ENCODE measurements around the gene NR2C1.

NR2C1 gene

DNA sequence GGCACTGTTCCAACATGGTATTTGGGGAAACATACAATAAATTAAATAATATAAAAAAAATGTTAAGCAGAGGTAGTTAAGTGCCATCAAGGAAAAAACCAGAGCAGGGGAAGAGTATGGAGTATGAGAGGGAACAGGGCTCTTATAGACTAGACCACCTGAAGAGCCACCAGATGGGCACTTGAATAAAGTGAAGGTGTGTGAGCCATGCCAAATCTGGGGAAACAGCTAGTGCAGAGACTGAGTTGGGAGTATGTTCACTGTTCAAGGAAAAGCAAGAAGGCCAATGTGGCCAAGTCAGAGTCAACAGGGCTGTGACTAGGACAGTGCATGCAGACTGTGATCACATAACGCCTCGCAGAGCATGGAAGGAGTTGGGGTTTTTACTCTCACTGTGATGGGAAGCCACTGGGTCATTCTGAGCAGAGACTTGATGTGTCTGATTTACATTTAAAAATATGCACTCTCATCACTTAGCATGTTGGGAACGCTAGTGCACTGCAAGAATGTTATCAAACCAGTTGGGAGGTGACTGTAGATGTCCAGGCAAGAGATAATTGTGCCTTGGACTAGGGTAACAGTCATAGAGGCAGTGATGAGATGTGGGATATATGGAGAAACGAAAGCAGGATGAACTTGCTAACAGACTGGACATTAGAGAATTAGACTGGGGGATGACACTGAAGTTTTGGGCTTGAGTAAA, 95.5 kb downstream of the NR2C1 start:
- H3K27me3 ChIP-seq (replicated peaks): no peaks in the 10 kb centered on the region
- no peak overlapping the region for H3K27ac ChIP-seq
- TF ChIP-seq, protein P1, sequence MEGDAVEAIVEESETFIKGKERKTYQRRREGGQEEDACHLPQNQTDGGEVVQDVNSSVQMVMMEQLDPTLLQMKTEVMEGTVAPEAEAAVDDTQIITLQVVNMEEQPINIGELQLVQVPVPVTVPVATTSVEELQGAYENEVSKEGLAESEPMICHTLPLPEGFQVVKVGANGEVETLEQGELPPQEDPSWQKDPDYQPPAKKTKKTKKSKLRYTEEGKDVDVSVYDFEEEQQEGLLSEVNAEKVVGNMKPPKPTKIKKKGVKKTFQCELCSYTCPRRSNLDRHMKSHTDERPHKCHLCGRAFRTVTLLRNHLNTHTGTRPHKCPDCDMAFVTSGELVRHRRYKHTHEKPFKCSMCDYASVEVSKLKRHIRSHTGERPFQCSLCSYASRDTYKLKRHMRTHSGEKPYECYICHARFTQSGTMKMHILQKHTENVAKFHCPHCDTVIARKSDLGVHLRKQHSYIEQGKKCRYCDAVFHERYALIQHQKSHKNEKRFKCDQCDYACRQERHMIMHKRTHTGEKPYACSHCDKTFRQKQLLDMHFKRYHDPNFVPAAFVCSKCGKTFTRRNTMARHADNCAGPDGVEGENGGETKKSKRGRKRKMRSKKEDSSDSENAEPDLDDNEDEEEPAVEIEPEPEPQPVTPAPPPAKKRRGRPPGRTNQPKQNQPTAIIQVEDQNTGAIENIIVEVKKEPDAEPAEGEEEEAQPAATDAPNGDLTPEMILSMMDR (IDR thresholded peaks at IDR 0.05; ENCODE audit: low read depth, low read length, missing control alignments): no peak
- no peak overlapping the region for H3K4me3 ChIP-seq (ENCODE audit: low read depth, low read length)
- in situ Hi-C loops (cut with HindIII; ENCODE audit: low pct_ligation_motif_present, low sequenced_read_pairs): no loop called here
- DNase-seq: no peak
- H3K36me3 ChIP-seq (replicated peaks): no peaks in the 10 kb centered on the region

GRCh38 chr12:94973221-94973620, 100.2 kb downstream of the NR2C1 start:
- no peak for DNase-seq
- in situ Hi-C loops (cut with HindIII; ENCODE audit: low pct_ligation_motif_present, low sequenced_read_pairs): no loop called here
- peaks cover 6% of the 10 kb centered on the region for H3K36me3 ChIP-seq (replicated peaks)
- no peak overlapping the region for H3K27ac ChIP-seq
- no peak overlapping the region for H3K4me3 ChIP-seq (ENCODE audit: low read depth, low read length)
- TF ChIP-seq, protein P1 (IDR thresholded peaks at IDR 0.05; ENCODE audit: low read depth, low read length, missing control alignments): no peak
- H3K27me3 ChIP-seq (replicated peaks): no peaks in the 10 kb centered on the region

GRCh38 chr12:94972795-94973194, 100.6 kb downstream of the NR2C1 start:
- no peak for DNase-seq
- Histone ChIP-seq H3K27ac (no peak overlapping the region), H3K27me3 (replicated peaks) (no peaks in the 10 kb centered on the region), H3K4me3 (ENCODE audit: low read depth, low read length) (no peak overlapping the region), H3K36me3 (replicated peaks) (peaks cover 6% of the 10 kb centered on the region)
- TF ChIP-seq, protein P1 (IDR thresholded peaks at IDR 0.05; ENCODE audit: low read depth, low read length, missing control alignments): no peak
- in situ Hi-C loops (cut with HindIII; ENCODE audit: low pct_ligation_motif_present, low sequenced_read_pairs): no loop called here

DNA sequence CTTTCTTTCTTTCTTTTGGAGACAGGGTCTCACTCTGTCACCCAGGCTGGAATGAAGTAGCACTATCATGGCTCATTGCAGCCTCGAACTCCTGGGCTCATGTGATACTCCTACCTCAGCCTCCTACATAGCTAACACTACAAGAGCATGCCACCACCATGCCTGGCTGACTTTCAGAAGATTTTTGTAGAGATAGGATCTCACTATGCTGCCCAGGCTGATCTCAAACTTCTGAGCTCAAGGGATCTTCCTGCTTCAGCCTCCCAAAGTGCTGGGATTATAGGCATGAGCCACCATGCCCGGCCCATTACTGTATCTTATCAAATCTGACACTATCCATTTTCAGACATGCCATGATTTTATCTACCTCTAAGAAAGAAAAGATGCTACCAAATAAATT, 101.5 kb downstream of the NR2C1 start:
- in situ Hi-C loops (cut with HindIII; ENCODE audit: low pct_ligation_motif_present, low sequenced_read_pairs): no loop called here
- Histone ChIP-seq H3K36me3 (replicated peaks) (peaks cover 6% of the 10 kb centered on the region), H3K27ac (no peak overlapping the region), H3K27me3 (replicated peaks) (no peaks in the 10 kb centered on the region), H3K4me3 (ENCODE audit: low read depth, low read length) (no peak overlapping the region)
- no peak for DNase-seq
- TF ChIP-seq, protein P1 (IDR thresholded peaks at IDR 0.05; ENCODE audit: low read depth, low read length, missing control alignments): no peak

- in situ Hi-C loops (cut with HindIII; ENCODE audit: low pct_ligation_motif_present, low sequenced_read_pairs): no loop called here
- no peak overlapping the region for H3K27ac ChIP-seq
- TF ChIP-seq, protein P1 (IDR thresholded peaks at IDR 0.05; ENCODE audit: low read depth, low read length, missing control alignments): no peak
- DNase-seq: no peak
- no peaks in the 10 kb centered on the region for H3K27me3 ChIP-seq (replicated peaks)
- no peak overlapping the region for H3K4me3 ChIP-seq (ENCODE audit: low read depth, low read length)
- peaks cover 6% of the 10 kb centered on the region for H3K36me3 ChIP-seq (replicated peaks)
Observed at GRCh38 chr12:94970560-94970959, 102.9 kb downstream of the NR2C1 start.
